Fibroblast of lung (primary cell): ENCODE measurements around the gene LBR. TPM values are rescaled to one million over a fixed set of nuclear protein-coding genes. Genes with fewer than 3 reads are reported as not detected.

Source experiments
- DNase-seq, 2 donors: peaks; one replicate each; pipeline versions ENCODE4 v3.0.0 to v3.0.0-alpha.2; 2010; ENCODE audit warnings: low read depth in 2 of 2
- H2AFZ ChIP-seq: 2 replicates; pipeline ENCODE4 v1.5.1; 2012; ENCODE audit warnings: low read length, control low read depth, inconsistent platforms
- H3K27ac ChIP-seq: 2 replicates; pipeline ENCODE4 v1.5.1; 2011; ENCODE audit warnings: low read length, control low read depth; ENCODE audit not compliant: insufficient read depth
- H3K27me3 ChIP-seq: 2 replicates; pipeline ENCODE4 v1.5.1; 2011; ENCODE audit warnings: mild to moderate bottlenecking, low read length; ENCODE audit not compliant: control insufficient read depth, insufficient read depth
- H3K36me3 ChIP-seq: 2 replicates; pipeline ENCODE4 v1.5.1; 2011; ENCODE audit warnings: low read length; ENCODE audit not compliant: control insufficient read depth, insufficient read depth
- H3K4me1 ChIP-seq: 2 replicates; pipeline ENCODE4 v1.5.1; 2011; ENCODE audit warnings: low read length; ENCODE audit not compliant: control insufficient read depth, insufficient read depth; ENCODE audit errors: extremely low read depth
- H3K4me2 ChIP-seq: 2 replicates; pipeline ENCODE4 v1.5.1; 2011; ENCODE audit warnings: low read length, control low read depth; ENCODE audit not compliant: insufficient read depth; ENCODE audit errors: extremely low read depth
- H3K4me3 ChIP-seq, 4 experiments: fragments of 200-600 bp in 1 of 4; sonication (generic) in 1 of 4; replicated peaks in 1 of 4; 2 replicates each; pipeline ENCODE4 v1.5.1; 2011 to 2016; ENCODE audit warnings: low read length in 4 of 4, low read depth in 3 of 4, mild to moderate bottlenecking in 3 of 4, control low read depth in 2 of 4, inconsistent platforms in 1 of 4, mixed read lengths in 1 of 4; ENCODE audit not compliant: insufficient read depth in 1 of 4; ENCODE audit errors: control extremely low read depth in 1 of 4
- H3K79me2 ChIP-seq: 2 replicates; pipeline ENCODE4 v1.5.1; 2012; ENCODE audit warnings: mild to moderate bottlenecking, low read length, inconsistent platforms; ENCODE audit not compliant: control insufficient read depth, insufficient read depth
- H3K9ac ChIP-seq: 2 replicates; pipeline ENCODE4 v1.5.1; 2011; ENCODE audit warnings: mild to moderate bottlenecking, low read length, control low read depth; ENCODE audit not compliant: insufficient read depth
- H3K9me3 ChIP-seq: 2 replicates; pipeline ENCODE4 v1.5.1; 2012; ENCODE audit warnings: low read depth, low read length; ENCODE audit not compliant: control insufficient read depth, insufficient read depth
- H4K20me1 ChIP-seq: 2 replicates; pipeline ENCODE4 v1.5.1; 2011; ENCODE audit warnings: low read length; ENCODE audit not compliant: control insufficient read depth, insufficient read depth; ENCODE audit errors: extremely low read depth
- CTCF ChIP-seq, 2 donors: IDR thresholded peaks in 1 of 2; conservative IDR thresholded peaks in 1 of 2; 1 replicate in 1 of 2; 2 replicates in 1 of 2; pipeline ENCODE4 v1.5.1; 2011 to 2012; ENCODE audit warnings: low read length in 2 of 2, control low read depth in 1 of 2, inconsistent platforms in 1 of 2, low read depth in 1 of 2, mild to moderate bottlenecking in 1 of 2
- EZH2 ChIP-seq: IDR thresholded peaks from 2 replicates; pipeline ENCODE4 v1.5.1; 2012; ENCODE audit warnings: low read length, control low read depth, mild to moderate bottlenecking; ENCODE audit errors: missing control alignments
- polyA plus RNA-seq, 2 donors: library from polyadenylated mRNA; depleted of rRNA in 1 of 2; stranded (reverse) in 1 of 2; unstranded in 1 of 2; fragments of >200 nt; gene quantifications; 2 replicates each; pipeline ENCODE4 v1.2.1, GENCODE V29; 2011 to 2012; ENCODE audit warnings: missing spikeins in 1 of 2
- total RNA-seq: library from RNA; depleted of rRNA; stranded (reverse); fragments of >200 nt; gene quantifications from 2 replicates; pipeline ENCODE4 v1.2.1, GENCODE V29; 2014

The LBR gene
- total and polyA plus RNA-seq, 2 donors (not counting 1 experiment from before 2014, with no cell fraction given), result 33.9 to 34.1 TPM

- no peak for TF ChIP-seq CTCF (conservative IDR thresholded peaks at IDR 0.05 in 1 of 2, IDR thresholded peaks at IDR 0.05 in 1 of 2; ENCODE audit: low read depth in 1 of 2, low read length in 2 of 2)
- TF ChIP-seq EZH2, result no peak
- H3K9me3 ChIP-seq, result no peaks in the 10 kb centered on the region
- no peak for DNase-seq
- H3K79me2 ChIP-seq, result no peaks in the 10 kb centered on the region
- H3K4me3 ChIP-seq, result no peak overlapping the region
- no peak overlapping the region for H3K27ac ChIP-seq
- H3K4me2 ChIP-seq, result no peak overlapping the region
- H3K9ac ChIP-seq, result no peak overlapping the region
- peaks cover 21% of the 10 kb centered on the region for H3K4me1 ChIP-seq
- H4K20me1 ChIP-seq, result no peaks in the 10 kb centered on the region
- no peak overlapping the region for H2AFZ ChIP-seq
- H3K36me3 ChIP-seq, result no peaks in the 10 kb centered on the region
- no peaks in the 10 kb centered on the region for H3K27me3 ChIP-seq
Measured at GRCh38 chr1:225449774-225450173, 21.9 kb upstream of the LBR start.

GRCh38 chr1:225449261-225449660 lies 21.4 kb upstream of the LBR start:
- no peaks in the 10 kb centered on the region for H3K9me3 ChIP-seq
- no peaks in the 10 kb centered on the region for H3K79me2 ChIP-seq
- H3K9ac ChIP-seq, result no peak overlapping the region
- TF ChIP-seq EZH2 (no peak), CTCF (conservative IDR thresholded peaks at IDR 0.05 in 1 of 2, IDR thresholded peaks at IDR 0.05 in 1 of 2; ENCODE audit: low read depth in 1 of 2, low read length in 2 of 2) (no peak)
- no peaks in the 10 kb centered on the region for H4K20me1 ChIP-seq
- DNase-seq, result peak in 1 of 2 donors; percentile 44
- H3K27me3 ChIP-seq, result no peaks in the 10 kb centered on the region
- no peak overlapping the region for H3K4me2 ChIP-seq
- peaks cover 20% of the 10 kb centered on the region for H3K4me1 ChIP-seq
- no peak overlapping the region for H3K27ac ChIP-seq
- no peaks in the 10 kb centered on the region for H3K36me3 ChIP-seq
- no peak overlapping the region for H2AFZ ChIP-seq
- no peak overlapping the region for H3K4me3 ChIP-seq

- DNase-seq, result no peak
- Histone ChIP-seq H3K27me3 (no peaks in the 10 kb centered on the region), H4K20me1 (no peaks in the 10 kb centered on the region), H3K27ac (no peak overlapping the region), H3K36me3 (no peaks in the 10 kb centered on the region), H3K79me2 (no peaks in the 10 kb centered on the region), H3K4me1 (peaks cover 20% of the 10 kb centered on the region), H3K4me2 (peak overlapping the region; percentile 74), H3K4me3 (peak overlapping the region in 2 of 4 experiments; percentile 10 to 12), H3K9ac (no peak overlapping the region), H2AFZ (peak overlapping the region; percentile 80), H3K9me3 (no peaks in the 10 kb centered on the region)
- TF ChIP-seq EZH2 (no peak), CTCF (conservative IDR thresholded peaks at IDR 0.05 in 1 of 2, IDR thresholded peaks at IDR 0.05 in 1 of 2; ENCODE audit: low read depth in 1 of 2, low read length in 2 of 2) (no peak)
Measured at GRCh38 chr1:225448146-225448805, 20.4 kb upstream of the LBR start.
